ENCODE data around the gene PBX4.

DNA sequence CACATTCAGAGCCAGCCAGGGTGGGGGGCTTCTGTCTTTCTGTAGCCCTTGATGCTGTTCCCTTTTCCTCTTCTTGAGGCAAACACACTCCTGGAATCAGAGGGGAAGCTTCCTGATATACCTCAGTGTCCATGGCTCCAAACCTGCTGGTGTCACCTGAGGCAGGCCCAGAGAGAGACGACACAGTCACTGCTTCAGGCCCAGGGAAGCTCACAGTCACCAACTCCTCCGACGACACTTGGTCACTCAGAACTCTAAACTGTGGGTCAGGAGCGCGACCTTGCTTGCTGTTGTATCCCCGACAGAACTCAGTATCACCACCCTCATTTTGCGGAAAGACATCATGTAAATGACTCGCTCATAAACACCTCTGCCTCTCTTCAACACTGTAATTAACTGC, 43.9 kb upstream of the PBX4 start:
- no peak for TF ChIP-seq POLR2A (IDR thresholded peaks at IDR 0.05; ENCODE audit: low read length)
- TF ChIP-seq GATA1 (IDR thresholded peaks at IDR 0.05; ENCODE audit: low read depth, low read length) = no peak
